GM04504 (cell line): Measurements from ENCODE around the gene ARHGAP44.

ENCODE experiments used
- DNase-seq: peaks from one replicate; pipeline ENCODE4 v3.0.0-alpha.2; 2012; ENCODE audit warnings: low read depth

Gene ARHGAP44, protein sequence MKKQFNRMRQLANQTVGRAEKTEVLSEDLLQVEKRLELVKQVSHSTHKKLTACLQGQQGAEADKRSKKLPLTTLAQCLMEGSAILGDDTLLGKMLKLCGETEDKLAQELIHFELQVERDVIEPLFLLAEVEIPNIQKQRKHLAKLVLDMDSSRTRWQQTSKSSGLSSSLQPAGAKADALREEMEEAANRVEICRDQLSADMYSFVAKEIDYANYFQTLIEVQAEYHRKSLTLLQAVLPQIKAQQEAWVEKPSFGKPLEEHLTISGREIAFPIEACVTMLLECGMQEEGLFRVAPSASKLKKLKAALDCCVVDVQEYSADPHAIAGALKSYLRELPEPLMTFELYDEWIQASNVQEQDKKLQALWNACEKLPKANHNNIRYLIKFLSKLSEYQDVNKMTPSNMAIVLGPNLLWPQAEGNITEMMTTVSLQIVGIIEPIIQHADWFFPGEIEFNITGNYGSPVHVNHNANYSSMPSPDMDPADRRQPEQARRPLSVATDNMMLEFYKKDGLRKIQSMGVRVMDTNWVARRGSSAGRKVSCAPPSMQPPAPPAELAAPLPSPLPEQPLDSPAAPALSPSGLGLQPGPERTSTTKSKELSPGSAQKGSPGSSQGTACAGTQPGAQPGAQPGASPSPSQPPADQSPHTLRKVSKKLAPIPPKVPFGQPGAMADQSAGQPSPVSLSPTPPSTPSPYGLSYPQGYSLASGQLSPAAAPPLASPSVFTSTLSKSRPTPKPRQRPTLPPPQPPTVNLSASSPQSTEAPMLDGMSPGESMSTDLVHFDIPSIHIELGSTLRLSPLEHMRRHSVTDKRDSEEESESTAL

DNA sequence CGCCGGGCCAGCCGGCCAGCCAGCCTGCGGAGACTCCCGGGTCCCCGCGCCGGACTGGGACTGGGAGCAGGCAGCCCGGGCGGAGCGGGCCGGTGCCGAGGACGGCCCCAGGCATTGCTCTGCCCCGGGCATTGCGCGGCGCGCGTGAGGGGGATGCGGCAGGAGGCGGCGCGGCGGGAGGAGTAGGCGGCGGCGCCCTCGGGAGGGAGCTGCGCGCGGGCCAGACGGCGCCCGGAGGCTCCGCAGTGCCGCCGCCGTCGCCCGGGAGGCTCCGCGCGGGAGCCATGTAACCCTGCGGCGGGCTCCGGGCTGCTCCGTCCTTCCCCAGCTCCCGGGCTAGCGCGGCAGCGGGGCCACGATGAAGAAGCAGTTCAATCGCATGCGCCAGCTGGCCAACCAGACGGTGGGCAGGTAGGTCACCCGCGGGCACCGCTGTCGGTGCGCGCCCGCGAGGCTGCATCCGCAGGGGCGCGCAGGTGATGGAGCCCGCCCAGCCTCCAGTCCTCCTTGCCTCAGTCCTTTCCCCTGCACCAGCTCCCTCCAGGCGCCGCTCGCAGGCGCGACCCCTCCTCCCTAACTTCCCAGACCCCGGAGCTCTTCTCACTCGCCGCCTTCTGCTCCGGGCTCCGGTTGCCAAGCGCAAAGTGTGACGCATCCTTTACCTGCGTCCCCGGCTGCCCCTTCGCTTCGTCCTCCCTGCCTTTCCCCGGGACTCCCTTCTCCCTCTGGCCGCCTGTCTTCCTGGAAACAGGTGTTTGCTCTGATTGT, at the start of gene ARHGAP44:
ARHGAP44 (plus strand) TSS at position 18 of the 768 bp plus-strand sequence; CDS start at position 359, 341 bp downstream.
- DNase-seq: peak; percentile 10

DNA sequence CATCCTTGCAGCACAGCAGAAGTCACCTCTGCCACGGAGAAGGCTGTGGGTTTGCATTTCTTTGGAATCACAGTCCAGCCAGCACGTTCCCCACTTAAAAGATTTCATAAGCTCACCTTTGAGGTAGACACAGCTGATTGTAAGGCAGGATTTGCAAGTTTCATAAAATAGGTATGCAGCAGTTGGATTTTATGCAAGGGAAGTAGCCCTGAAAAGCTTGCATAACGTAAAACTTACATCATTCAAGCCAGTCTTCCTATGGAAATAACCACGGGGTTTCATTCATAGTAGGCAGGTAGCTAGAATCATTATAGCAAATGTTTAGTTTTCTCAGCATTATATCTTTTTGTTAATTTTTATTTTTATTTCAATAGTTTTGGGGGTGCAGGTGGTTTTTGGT, 49.8 kb upstream of the ARHGAP44 start:
- DNase-seq: no peak

DNA sequence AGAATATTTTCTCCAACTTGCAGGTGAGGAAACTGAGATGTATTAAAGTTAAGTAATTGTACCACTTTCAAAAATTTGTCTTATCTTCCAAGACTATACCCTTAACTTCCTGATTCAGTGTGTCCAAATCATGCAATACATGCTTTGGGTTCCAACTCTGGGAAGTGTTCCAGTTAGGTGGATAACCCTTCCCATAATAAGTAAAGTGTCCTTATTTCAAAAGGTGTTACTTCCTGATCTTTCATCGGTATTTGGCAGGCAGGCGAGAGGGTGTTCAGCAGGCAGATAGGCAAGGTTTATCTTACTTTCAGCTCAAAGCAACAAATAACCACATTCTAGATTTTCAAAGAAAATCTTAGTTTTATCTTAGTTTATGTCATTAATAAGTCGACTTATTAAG, 46.3 kb upstream of the ARHGAP44 start:
- no peak for DNase-seq

DNA sequence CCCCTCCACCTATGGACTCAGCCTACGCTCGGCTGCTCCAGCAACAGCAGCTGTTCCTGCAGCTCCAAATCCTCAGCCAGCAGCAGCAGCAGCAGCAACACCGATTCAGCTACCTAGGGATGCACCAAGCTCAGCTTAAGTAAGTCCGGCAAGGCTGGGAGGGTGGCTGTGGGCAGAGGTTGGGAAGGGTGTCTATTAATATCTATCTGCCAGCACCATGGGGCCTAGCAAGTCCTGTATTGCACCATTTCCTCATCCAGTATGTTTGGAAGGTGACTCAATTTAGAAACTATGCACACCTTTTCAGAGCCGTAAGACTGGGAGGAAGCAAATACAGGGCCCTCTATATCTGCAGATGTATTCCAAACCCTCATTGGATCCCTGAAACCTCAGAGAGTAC, 45.0 kb upstream of the ARHGAP44 start:
- no peak for DNase-seq

DNA sequence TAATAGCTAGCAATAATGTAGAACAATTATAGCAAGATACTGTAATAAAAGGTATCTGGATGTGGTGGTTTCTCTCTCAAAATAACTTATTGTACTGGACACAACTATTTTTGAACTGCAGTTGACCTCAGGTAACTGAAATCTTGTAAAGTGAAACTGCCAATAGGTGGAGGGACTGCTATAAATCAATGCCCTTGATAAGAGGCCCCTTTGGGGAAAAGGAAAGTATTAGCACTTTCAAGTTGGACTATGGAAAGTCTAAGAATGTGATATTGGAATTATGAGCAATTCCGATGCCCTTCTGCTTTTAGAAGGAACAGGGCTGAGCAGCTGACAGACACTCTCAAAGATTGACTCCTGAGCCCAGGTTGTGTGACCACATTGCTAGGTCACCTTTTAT, 44.5 kb upstream of the ARHGAP44 start:
- no peak for DNase-seq

DNA sequence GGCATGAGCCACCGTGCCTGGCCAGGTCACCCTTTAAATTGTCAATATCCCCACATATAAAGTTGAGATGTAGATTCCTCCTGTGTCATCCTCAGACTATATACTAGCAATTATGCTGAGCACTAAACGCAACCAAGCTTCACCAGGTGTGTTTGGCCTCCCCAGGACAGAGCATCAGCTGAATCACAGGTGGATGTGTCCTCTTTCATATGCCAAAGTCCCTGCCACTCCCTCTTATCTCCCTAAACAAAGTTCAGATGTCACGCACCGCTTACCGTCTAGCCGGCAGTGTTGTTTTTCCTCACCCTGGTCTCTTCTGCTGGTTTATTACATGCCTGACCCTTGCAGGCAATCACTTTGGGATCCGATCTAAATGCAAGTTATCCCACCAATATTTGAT, 43.8 kb upstream of the ARHGAP44 start:
- no peak for DNase-seq

DNA sequence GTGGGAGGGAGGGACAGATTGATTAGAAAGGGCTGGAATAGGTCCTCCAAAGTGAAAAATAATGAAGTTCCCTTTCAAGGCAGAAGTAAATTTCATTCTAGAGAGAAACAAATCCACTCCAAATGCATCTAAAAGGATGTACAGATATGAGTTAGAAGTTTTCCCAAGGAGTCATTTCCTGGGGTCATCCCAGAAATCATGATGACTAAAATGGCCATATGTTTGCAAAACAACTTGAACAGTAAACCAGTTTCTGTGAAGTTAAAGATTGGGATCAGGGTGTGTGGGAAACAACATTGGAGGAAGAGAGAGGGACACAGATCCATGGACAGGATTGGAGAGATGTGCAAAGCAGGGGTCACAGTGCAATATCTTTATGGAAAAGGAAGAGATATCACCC, 32.5 kb upstream of the ARHGAP44 start:
- peak; percentile 9 for DNase-seq

DNA sequence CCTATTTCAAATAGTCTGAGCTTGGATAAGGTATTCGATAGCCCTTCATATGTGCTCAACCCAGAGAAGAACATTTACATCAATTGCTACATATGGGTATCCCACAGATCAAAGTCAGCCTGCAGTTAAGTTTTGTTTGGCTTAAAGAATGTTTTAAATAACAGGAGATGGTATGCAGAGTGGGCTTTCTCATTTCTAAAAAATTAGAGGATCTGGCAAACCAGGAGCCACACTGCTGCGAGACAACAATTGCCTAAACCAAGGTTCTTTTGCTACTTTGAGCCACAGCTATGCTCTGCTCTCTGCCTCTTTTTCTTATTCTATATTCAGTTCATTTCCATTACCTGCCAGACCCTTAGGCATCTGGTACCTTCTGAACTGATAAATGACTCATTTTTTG, 30.2 kb upstream of the ARHGAP44 start:
- no peak for DNase-seq

DNA sequence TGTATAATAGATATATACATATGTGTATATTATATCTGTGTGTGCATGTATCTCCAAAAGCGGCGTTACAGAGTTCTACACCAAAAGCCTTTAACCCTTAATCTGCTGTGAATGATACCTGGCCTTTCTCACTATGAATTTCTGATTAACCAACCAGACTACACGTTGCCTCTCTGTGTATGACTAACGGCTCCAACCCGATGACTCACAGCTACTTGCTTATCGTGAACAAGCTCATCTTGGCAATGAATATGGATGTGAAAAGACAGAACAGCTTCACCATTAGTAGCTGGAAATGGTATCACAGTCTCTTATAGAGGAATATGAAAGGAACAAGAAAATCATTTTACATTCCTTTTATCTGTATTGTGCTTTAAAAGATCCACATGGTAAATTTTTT, 23.8 kb upstream of the ARHGAP44 start:
- DNase-seq: no peak

DNA sequence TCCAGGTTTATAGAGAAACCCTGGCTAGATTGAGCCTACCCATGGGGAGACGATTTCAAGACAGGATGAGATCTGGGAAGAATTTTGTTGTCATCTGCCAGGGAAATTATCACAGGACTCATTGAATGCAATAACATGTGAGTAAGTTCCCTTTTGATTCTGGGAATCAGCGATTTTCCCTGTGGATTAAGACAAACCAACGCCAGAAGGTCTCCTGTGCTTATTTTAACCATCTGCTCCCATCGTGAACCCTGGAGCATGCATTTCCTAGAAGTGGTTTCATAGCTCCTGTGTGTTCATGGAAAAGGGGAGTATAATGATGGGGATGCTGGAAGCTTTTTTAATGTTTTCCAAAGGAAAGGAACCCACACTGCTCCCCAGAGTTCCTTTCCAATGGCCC, 21.0 kb upstream of the ARHGAP44 start:
- no peak for DNase-seq

DNA sequence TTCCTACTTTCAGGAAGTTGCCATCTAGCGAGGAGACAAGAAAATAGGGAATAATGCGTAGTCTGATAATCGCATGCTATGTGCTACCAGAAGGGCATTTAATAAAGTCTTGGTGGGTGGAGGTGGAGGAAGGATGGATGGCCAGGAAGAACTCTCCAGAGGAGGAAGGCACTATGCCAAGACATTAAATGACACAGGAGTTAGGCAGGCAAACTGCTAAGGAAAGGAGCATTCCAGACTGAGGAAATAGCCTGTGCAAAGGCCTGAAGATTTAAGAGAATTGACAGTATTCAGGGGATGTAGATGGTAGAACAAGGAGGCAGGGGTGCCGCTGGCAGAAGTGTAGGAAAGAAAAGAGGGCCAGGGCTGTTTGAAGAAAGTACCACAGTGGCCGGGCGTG, 19.3 kb upstream of the ARHGAP44 start:
- DNase-seq: no peak

DNA sequence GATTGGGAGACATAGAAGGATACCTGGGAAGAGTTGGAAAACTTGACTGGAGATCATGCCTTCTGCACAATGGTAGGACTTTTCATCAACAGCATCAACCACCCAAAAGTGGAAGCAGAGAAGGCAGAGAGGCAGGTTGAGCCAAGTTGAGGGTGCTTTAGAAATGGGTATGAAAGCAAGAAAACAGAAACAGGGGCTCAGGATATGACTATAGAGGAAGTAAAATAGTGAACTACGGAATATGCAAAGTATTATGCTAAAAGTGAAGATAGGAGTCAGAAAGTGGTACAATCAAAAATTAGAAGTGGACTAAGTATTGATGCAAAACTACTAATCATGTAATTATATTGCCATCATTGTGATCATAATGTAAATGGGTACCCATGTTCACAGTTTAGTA, 16.1 kb upstream of the ARHGAP44 start:
- no peak for DNase-seq

DNA sequence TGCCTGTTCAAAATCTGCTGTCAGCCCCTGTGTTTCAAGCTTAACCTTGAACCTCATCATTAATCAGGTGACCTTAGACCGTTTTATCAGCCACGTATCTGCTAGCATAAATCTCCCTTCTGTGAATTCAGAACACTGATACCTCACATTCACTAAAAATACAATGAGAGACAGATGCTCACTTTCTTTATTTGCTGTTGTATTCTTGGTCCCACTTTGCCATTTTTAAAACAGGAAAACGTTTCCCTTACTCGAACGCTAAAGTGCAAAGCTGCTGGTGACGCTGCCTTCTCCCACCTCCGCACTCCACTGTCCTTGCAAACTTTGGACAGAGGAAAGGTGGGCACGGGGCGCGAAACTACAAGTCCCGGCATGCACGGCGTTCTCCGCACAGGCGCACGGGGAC, 220 bp upstream of the ARHGAP44 start:
- no peak for DNase-seq

DNA sequence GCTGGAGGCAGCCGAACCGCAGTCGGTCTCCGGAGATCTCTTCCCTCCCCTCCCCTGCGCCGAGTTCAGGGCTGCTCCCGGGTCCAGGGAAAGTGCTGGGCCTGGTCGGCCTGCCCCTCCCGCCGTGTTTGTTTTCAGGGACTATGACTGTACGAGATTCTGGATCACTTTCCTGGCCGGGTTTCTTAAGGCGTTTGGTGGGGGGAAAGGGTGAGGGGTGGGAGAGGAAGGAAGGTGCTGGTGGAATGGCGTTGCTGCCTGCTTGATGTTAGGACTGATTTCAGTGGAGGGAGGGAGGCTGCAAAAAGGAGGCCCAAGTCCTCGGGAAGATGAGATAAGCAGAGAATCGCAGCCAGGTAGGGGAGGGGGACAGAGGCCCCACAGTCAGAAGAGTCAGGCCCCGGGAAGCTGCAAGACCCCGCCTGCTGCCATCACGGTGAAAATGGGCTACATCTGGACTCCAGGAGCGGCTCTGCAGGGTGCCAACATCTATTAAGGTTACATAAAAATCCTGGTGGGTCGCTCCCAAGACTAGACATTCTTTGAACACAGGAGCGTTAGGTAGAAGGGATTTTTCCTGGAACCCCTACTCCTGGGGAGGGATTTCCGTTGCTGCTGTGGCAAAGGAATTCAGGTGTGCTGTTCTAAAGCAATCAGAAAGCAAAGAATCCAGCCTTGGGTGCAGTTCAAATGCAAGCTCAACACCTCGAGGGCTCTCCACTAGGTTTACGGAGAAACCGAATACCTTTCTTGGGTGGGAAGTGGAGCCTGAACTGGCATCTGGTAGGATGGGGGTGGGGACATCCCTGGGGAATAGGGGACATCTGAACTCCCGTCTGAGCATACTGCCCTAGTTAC, 1.2 kb downstream of the ARHGAP44 start:
- no peak for DNase-seq

DNA sequence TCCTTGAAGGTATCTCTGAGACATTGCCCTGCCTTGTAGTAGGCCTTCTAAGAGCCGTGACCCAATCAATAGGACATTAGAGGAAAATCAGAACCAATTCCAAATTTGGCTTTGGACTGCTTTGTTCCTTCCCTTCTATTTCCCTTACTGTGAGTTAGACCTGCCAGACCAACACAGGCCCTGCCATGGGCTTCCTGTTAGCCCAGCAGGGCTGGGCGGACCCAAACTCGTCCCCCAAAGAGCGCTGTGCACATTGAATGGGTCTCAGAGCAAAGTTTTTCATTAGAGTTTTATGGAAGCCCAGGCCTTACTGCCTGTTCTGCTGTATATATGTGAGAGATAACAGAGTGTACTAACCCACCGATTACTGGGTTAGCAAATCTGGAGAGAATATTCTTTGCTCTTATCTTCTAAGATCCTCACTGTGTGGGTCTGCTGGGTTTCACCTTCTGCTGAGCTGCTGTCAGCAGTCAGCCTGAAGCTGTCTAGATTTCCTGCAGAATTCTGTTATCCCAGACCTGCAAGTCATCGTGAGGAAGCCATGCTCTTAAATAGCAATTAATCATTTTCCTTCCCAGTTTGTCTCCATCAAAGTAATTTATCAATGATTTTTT, 5.7 kb downstream of the ARHGAP44 start:
- no peak for DNase-seq

DNA sequence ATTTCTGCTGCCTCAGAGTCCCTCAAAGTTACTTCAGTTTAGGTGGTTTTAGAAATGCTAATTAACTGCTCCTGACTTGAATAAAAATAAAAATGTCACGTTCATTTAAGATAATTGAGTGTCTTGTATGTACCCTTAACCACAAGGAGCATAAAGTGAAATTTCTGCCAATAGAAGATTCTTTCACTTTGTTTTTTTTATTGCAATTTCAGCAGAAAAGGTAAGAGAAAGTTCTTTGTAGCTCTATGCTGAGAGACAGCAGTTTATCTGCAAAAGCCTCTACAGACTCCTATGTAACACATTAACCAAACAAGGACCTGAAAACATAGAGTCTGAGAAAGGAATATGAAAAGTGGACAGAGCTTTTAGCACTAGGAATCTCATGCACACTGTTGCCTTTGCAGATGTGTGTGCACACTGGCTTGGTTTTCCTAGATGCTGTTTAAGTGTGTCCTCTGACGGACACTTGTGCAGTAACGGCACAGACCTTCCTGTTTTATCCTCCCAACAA, 11.6 kb downstream of the ARHGAP44 start:
- DNase-seq: no peak

DNA sequence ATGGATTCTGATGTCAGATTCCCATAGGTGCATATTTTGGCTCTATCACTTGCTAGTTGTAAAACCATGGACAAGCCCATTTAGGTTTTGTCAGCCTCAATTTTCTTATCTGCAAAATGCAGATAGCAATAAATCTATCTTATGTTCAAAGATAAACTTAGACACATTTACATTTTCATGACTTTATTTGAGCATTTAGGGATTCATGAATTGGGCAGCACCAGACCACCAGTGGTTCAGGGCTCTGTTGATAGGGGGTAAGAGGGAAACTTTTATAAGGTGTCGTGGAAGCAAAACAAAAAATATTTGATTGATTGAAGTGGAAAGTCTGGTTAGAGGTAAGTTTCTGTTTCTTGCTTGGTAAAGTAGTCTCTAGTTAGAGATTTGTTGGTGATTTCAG, 17.3 kb downstream of the ARHGAP44 start:
- no peak for DNase-seq

DNA sequence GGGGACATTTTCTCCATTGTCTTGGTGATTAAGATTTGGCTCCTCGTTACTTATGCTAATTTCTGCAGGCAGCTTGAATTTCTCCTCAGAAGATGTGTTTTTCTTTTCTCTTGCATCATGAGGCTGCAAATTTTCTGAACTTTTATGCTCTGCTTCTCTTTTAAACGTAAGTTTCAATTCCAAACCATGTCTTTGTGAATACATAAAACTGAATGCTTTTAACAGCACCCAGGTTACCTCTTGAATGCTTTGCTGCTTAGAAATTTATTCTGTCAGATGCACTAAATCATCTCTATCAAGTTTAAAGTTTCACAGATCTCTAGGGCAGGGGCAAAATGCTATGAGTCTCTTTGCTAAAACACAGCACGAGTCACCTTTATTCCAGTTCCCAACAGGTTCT, 19.4 kb downstream of the ARHGAP44 start:
- no peak for DNase-seq

DNA sequence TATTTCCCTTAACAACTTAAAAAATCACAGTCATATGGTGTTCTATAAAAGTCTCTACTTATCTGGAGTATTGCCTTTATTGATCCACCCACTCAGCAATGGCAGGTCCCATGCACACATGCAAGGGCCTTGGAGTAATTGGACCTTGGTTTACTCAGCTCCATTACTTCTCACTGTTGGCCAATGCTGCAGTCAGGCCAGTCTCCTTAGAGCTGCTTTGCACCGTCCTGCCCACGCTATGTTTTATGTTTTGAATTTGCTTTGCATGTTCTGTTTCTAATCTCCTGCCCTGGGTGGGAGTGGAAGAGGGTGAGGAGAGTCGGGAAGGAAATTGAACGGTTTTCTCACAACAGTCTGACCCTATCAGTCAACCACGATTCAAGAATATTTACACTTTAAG, 23.6 kb downstream of the ARHGAP44 start:
- DNase-seq: no peak

DNA sequence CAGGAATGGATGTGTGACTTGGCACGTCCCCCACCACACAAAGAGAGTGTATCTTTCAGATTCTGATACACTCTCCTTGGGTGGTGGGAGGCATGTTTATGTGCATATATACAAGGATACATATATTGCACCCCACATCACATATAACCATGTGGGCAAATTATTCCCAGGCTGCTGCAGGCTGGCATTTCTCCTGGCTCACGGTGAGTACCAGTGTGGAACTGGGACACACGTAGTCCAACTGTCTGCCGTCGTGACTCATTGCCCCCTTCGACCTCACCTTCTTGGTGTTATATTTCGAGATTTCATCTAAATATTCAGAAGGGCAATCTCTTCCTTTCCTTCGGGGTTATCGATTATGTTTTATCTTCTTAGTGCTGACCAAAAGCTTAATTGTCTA, 24.4 kb downstream of the ARHGAP44 start:
- no peak for DNase-seq

DNA sequence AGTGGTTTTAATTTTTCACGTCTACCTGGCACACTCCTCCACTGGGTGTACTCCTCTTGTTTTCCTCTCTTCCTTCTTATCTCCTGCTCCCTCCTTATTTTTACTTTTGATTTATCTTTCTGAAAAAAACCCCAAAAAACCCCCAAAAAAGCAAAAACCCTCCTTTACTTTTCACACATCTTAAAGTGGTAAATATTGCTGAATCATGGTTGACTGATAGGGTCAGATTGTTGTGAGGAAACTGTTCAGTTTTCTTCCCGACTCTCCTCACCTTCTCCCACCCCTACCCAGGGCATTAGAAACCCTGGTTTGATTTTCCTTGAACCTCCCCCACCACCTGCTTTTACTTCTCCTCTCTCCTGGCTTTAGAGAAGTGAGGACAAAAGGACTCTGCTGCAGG, 25.4 kb downstream of the ARHGAP44 start:
- no peak for DNase-seq
